ENCODE measurements around the gene CDC6. TPM values are rescaled to one million over a fixed set of nuclear protein-coding genes. Genes with fewer than 3 reads are reported as not detected.

CDC6 gene
- total RNA-seq, 1 donor from 2014 or later = 1.0 TPM

- DNase-seq (ENCODE audit: low spot score) = no peak
- peak; percentile 67 for ATAC-seq
- intact Hi-C loops (cut with DNase I) = loop anchor here (10.0 kb wide), 1 partner anchor 248 kb away; no protein-coding TSS in a partner anchor
Observed at GRCh38 chr17:40307001-40307730, 19.5 kb downstream of the CDC6 start.

GRCh38 chr17:40307740-40308239, 20.1 kb downstream of the CDC6 start:
- peak; percentile 36 for ATAC-seq
- intact Hi-C loops (cut with DNase I) = loop anchor here (10.0 kb wide), 1 partner anchor 247 kb away; no protein-coding TSS in a partner anchor
- no peak for DNase-seq (ENCODE audit: low spot score)

GRCh38 chr17:40309031-40309948, 21.6 kb downstream of the CDC6 start, which contains the start of gene RARA:
TSS of gene RARA (plus strand) at chr17:40309180. CDS start at chr17:40331219, 22,039 bp downstream.
- intact Hi-C loops (cut with DNase I) = loop anchor here (10.0 kb wide), 1 partner anchor 246 kb away; no protein-coding TSS in a partner anchor
- peak; percentile 59 for ATAC-seq
- DNase-seq (ENCODE audit: low spot score) = peak; percentile 77

- ATAC-seq = peak; percentile 17
- intact Hi-C loops (cut with DNase I) = loop anchor here (10.0 kb wide), 1 partner anchor 245 kb away; no protein-coding TSS in a partner anchor
Observed at GRCh38 chr17:40309949-40310510, 22.4 kb downstream of the CDC6 start.

GRCh38 chr17:40310882-40311391, 23.3 kb downstream of the CDC6 start:
- no peak for DNase-seq (ENCODE audit: low spot score)
- intact Hi-C loops (cut with DNase I) = no loop called here
- ATAC-seq = no peak

More at GRCh38 chr17:40309949-40310510, 22.4 kb downstream of the CDC6 start:
- no peak for DNase-seq (ENCODE audit: low spot score)

GRCh38 chr17:40311575-40311974, 23.9 kb downstream of the CDC6 start:
- ATAC-seq = no peak
- peak; percentile 80 for DNase-seq (ENCODE audit: low spot score)

GRCh38 chr17:40312131-40312731, 24.6 kb downstream of the CDC6 start:
- ATAC-seq = no peak
- DNase-seq (ENCODE audit: low spot score) = no peak
- intact Hi-C loops (cut with DNase I) = no loop called here

More at GRCh38 chr17:40311575-40311974, 23.9 kb downstream of the CDC6 start:
- intact Hi-C loops (cut with DNase I) = no loop called here

- DNase-seq (ENCODE audit: low spot score) = no peak
- intact Hi-C loops (cut with DNase I) = no loop called here
Observed at GRCh38 chr17:40312893-40313667, 25.4 kb downstream of the CDC6 start.

GRCh38 chr17:40313668-40314583, 26.2 kb downstream of the CDC6 start:
- DNase-seq (ENCODE audit: low spot score) = no peak
- ATAC-seq = no peak
- intact Hi-C loops (cut with DNase I) = no loop called here

More at GRCh38 chr17:40312893-40313667, 25.4 kb downstream of the CDC6 start:
- ATAC-seq = no peak

GRCh38 chr17:40314584-40314956, 26.9 kb downstream of the CDC6 start:
- DNase-seq (ENCODE audit: low spot score) (no peak), ATAC-seq (no peak)
- intact Hi-C loops (cut with DNase I) = no loop called here

GRCh38 chr17:40315206-40315605, 27.5 kb downstream of the CDC6 start:
- no peak for ATAC-seq
- no peak for DNase-seq (ENCODE audit: low spot score)
- intact Hi-C loops (cut with DNase I) = no loop called here

- DNase-seq (ENCODE audit: low spot score) = no peak
- intact Hi-C loops (cut with DNase I) = no loop called here
- no peak for ATAC-seq
Observed at GRCh38 chr17:40315678-40316570, 28.2 kb downstream of the CDC6 start.

- DNase-seq (ENCODE audit: low spot score) (no peak), ATAC-seq (peak; percentile 52)
- intact Hi-C loops (cut with DNase I) = no loop called here
Observed at GRCh38 chr17:40316571-40317344, 29.1 kb downstream of the CDC6 start.

GRCh38 chr17:40317345-40317873, 29.7 kb downstream of the CDC6 start:
- peak; percentile 21 for ATAC-seq
- no peak for DNase-seq (ENCODE audit: low spot score)
- intact Hi-C loops (cut with DNase I) = no loop called here
